Fibroblast of pulmonary artery (primary cell): Measurements from ENCODE around the gene CEP192.

Experiments
- DNase-seq: peaks from one replicate; pipeline ENCODE4 v3.0.0-alpha.2; 2010; ENCODE audit warnings: low read depth
- H3K4me3 ChIP-seq: replicated peaks from 2 replicates; pipeline ENCODE4 v1.5.1; 2011; ENCODE audit warnings: low read depth, mild to moderate bottlenecking, control low read depth, low read length, moderate library complexity
- TF ChIP-seq, protein P1 (sequence below): IDR thresholded peaks from 2 replicates; pipeline ENCODE4 v1.5.1; 2011; ENCODE audit warnings: mild to moderate bottlenecking, control low read depth, low read length, inconsistent platforms; ENCODE audit errors: missing control alignments

CEP192 gene

GRCh38 chr18:12958478-12958877, 32.7 kb upstream of the CEP192 start:
- no peak overlapping the region for H3K4me3 ChIP-seq
- TF ChIP-seq, protein P1, sequence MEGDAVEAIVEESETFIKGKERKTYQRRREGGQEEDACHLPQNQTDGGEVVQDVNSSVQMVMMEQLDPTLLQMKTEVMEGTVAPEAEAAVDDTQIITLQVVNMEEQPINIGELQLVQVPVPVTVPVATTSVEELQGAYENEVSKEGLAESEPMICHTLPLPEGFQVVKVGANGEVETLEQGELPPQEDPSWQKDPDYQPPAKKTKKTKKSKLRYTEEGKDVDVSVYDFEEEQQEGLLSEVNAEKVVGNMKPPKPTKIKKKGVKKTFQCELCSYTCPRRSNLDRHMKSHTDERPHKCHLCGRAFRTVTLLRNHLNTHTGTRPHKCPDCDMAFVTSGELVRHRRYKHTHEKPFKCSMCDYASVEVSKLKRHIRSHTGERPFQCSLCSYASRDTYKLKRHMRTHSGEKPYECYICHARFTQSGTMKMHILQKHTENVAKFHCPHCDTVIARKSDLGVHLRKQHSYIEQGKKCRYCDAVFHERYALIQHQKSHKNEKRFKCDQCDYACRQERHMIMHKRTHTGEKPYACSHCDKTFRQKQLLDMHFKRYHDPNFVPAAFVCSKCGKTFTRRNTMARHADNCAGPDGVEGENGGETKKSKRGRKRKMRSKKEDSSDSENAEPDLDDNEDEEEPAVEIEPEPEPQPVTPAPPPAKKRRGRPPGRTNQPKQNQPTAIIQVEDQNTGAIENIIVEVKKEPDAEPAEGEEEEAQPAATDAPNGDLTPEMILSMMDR = no peak
- no peak for DNase-seq

GRCh38 chr18:12960395-12960794, 30.8 kb upstream of the CEP192 start:
- no peak for DNase-seq
- no peak overlapping the region for H3K4me3 ChIP-seq
- TF ChIP-seq, protein P1 = no peak

DNA sequence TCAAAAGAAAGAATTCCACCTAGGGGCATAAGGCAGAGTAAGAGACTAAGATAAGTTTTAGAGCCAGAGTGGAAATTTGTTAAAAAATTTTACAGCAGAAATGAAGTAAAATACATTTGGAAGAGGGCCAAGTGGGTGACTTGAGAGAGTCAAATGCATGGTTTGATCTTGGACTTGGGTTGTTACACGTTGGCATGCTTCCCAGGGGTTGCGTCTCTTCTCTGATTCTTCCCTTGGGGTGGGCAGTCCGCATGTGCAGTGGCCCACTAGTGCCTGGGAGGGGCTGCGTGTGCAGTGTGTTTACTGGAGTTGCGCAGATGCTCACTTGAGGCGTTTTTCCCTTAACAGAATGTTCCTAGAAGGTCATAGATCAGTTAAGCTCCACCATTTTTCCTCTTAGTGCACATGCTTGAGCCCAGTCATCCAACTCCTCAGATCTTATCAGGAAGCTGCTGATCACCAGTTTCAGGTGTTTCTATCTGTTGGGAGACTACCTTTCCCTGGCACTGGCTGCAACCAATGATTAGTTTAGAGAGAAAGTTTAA, 30.2 kb upstream of the CEP192 start:
- H3K4me3 ChIP-seq = no peak overlapping the region
- no peak for DNase-seq
- TF ChIP-seq, protein P1 = no peak

DNA sequence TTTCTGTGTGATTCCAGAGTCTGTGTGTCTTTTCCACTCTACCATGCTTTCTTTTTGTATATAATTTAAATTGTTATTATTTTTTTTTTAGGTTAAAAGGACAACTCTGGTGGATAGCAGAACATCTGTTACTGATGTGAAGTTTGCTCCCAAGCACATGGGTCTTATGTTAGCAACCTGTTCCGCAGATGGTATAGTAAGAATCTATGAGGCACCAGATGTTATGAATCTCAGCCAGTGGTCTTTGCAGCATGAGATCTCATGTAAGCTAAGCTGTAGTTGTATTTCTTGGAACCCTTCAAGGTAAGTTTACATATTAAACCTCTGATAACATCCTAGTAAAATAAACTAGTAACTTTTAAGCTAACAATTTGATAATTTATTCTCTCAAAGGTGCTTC, 28.1 kb upstream of the CEP192 start:
- TF ChIP-seq, protein P1 = no peak
- no peak overlapping the region for H3K4me3 ChIP-seq
- no peak for DNase-seq

GRCh38 chr18:12968115-12968514, 23.0 kb upstream of the CEP192 start:
- no peak overlapping the region for H3K4me3 ChIP-seq
- TF ChIP-seq, protein P1 = no peak
- no peak for DNase-seq

- TF ChIP-seq, protein P1 = no peak
- DNase-seq = no peak
- no peak overlapping the region for H3K4me3 ChIP-seq
Observed at GRCh38 chr18:12968619-12969018, 22.5 kb upstream of the CEP192 start.

DNA sequence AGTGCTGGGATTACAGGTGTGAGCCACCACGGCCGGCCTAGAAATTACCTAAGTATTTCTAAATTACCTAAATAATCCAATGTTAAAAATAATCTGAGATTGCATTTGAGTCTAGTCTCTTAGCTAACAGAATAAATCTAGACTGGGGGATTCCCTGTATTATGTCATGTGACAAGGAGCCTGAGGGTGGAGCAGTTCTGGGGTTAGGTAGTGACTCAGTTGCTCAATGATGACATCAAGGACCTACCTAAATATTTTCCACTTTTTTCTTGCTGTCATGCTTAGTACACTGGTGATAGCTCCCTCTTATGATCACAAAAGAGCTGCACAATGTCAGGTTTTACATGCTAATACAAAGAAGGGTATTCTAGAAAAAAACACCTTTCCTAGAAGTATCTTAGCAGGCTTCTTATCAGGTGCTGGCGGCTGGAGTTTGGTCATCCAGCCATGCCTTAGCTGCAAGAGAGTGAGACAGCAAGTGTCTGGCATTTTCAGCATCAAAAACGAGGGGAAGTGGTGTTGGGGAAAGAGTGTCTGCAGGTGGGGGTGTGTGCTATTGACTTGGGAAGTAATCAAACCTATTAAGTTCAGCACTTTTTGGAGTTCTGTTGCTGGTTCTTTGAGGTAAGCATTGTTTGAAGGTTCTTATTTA, 17.5 kb upstream of the CEP192 start:
- no peak for DNase-seq
- TF ChIP-seq, protein P1 = no peak
- no peak overlapping the region for H3K4me3 ChIP-seq
